HCT116 (cell line): Measurements from ENCODE around the gene GPR65. TPM values are rescaled to one million over a fixed set of nuclear protein-coding genes. Genes with fewer than 3 reads are reported as not detected.

Experiments used
- ATAC-seq: fragments of 200-7000 bp; cut with Tn5 transposase; 2 replicates; pipeline ENCODE4 v1.9.1; 2020; ENCODE audit warnings: mild to moderate bottlenecking, moderate library complexity
- BruUV-seq: library from RNA; stranded (reverse); fragments of 400-500 nt; replicated peaks from 2 replicates; lab custom pipeline; 2021; lab: Mats Ljungman, UMichigan
- CTCF ChIA-PET: fragments of 300-600 bp; sonication (Branson Sonifier 250); formaldehyde crosslinking; loops from one replicate; lab custom pipeline; 2021; ENCODE audit warnings: antibody characterized with exemption; lab: Charles Lee
- POLR2A ChIA-PET: fragments of 300-600, 350-600 bp; sonication (Branson Sonifier 250); formaldehyde crosslinking; loops from one replicate; lab custom pipeline; 2021; ENCODE audit warnings: antibody characterized with exemption; lab: Charles Lee
- RAD21 ChIA-PET, 2 experiments: fragments of 300-600 bp; sonication (Branson Sonifier 250); formaldehyde crosslinking; loops; one replicate each; lab custom pipeline; 2023; ENCODE audit warnings: low total read pairs in 2 of 2; ENCODE audit not compliant: uncharacterized antibody in 2 of 2, unreplicated experiment in 2 of 2, low non-redundant PET in 1 of 2; lab: Charles Lee
- DNase-seq: peaks from one replicate; pipeline ENCODE4 v3.0.0-alpha.2; 2010; ENCODE audit warnings: low read depth, low spot score
- H2AFZ ChIP-seq: fragments of 200-600 bp; shearing (Covaris generic), sonication (generic); 2 replicates; pipeline ENCODE4 v1.6.1; 2017; ENCODE audit warnings: low read depth, mixed run types, mixed read lengths, antibody characterized with exemption, low read length; ENCODE audit not compliant: poor library complexity, severe bottlenecking
- H3K27ac ChIP-seq: 2 replicates; pipeline ENCODE4 v1.5.1; 2012; ENCODE audit warnings: low read depth, low read length
- H3K27me3 ChIP-seq: fragments of 200-600 bp; sonication (generic); 2 replicates; pipeline ENCODE4 v1.6.1; 2016; ENCODE audit warnings: mixed run types, low read length, mixed read lengths; ENCODE audit not compliant: insufficient read depth
- H3K36me3 ChIP-seq, 2 experiments: fragments of 200-500 bp in 1 of 2; fragments of 200-600 bp in 1 of 2; sonication (Bioruptor generic) in 1 of 2; sonication (generic) in 1 of 2; 2 replicates each; pipeline versions ENCODE4 v1.5.1 to v1.6.1; 2014 to 2016; ENCODE audit warnings: low read length in 2 of 2, inconsistent platforms in 1 of 2, mixed read lengths in 1 of 2, mixed run types in 1 of 2; ENCODE audit not compliant: insufficient read depth in 2 of 2, control insufficient read depth in 1 of 2
- H3K4me1 ChIP-seq, 2 experiments: fragments of 200-600 bp in 1 of 2; sonication (generic) in 1 of 2; 2 replicates each; pipeline versions ENCODE4 v1.5.1 to v1.6.1; 2012 to 2017; ENCODE audit warnings: low read length in 2 of 2, inconsistent platforms in 1 of 2, mild to moderate bottlenecking in 1 of 2, mixed read lengths in 1 of 2, mixed run types in 1 of 2, moderate library complexity in 1 of 2; ENCODE audit not compliant: insufficient read depth in 2 of 2, control insufficient read depth in 1 of 2
- H3K4me2 ChIP-seq: fragments of 200-600 bp; sonication (generic); 2 replicates; pipeline ENCODE4 v1.6.1; 2017; ENCODE audit warnings: mixed run types, low read length, mixed read lengths
- H3K4me3 ChIP-seq, 2 experiments: fragments of 200-600 bp in 1 of 2; sonication (generic) in 1 of 2; replicated peaks in 1 of 2; 2 replicates each; pipeline ENCODE4 v1.5.1; 2011 to 2016; ENCODE audit warnings: low read length in 2 of 2, control low read depth in 1 of 2, low read depth in 1 of 2, mild to moderate bottlenecking in 1 of 2, mixed read lengths in 1 of 2, mixed run types in 1 of 2
- H3K79me2 ChIP-seq: fragments of 200-600 bp; sonication (generic); 2 replicates; pipeline ENCODE4 v1.6.1; 2017; ENCODE audit warnings: mild to moderate bottlenecking, mixed run types, low read length, moderate library complexity, mixed read lengths; ENCODE audit not compliant: insufficient read depth
- H3K9ac ChIP-seq: fragments of 200-600 bp; sonication (generic); 2 replicates; pipeline ENCODE4 v1.6.1; 2016; ENCODE audit warnings: low read length, mixed read lengths
- H3K9me2 ChIP-seq: fragments of 200-600 bp; sonication (generic), shearing (Covaris generic); 2 replicates; pipeline ENCODE4 v1.6.1; 2017; ENCODE audit warnings: mixed run types, mild to moderate bottlenecking, moderate library complexity; ENCODE audit not compliant: insufficient read depth
- H3K9me3 ChIP-seq, 2 experiments: fragments of 200-500 bp in 1 of 2; fragments of 200-600 bp in 1 of 2; sonication (Bioruptor generic) in 1 of 2; sonication (generic) in 1 of 2; 2 replicates each; pipeline ENCODE4 v1.6.1; 2014 to 2017; ENCODE audit warnings: low read length in 2 of 2, mixed read lengths in 2 of 2, inconsistent platforms in 1 of 2, low read depth in 1 of 2, mild to moderate bottlenecking in 1 of 2, mixed run types in 1 of 2, moderate library complexity in 1 of 2; ENCODE audit not compliant: control insufficient read depth in 1 of 2, insufficient read depth in 1 of 2
- H4K20me1 ChIP-seq: fragments of 200-600 bp; sonication (generic), shearing (Covaris generic); 2 replicates; pipeline ENCODE4 v1.6.1; 2017; ENCODE audit warnings: mixed run types, mild to moderate bottlenecking, moderate library complexity; ENCODE audit not compliant: insufficient read depth
- CBX3 ChIP-seq: IDR thresholded peaks from 2 replicates; pipeline ENCODE4 v1.6.1; 2012; ENCODE audit warnings: low read depth
- CEBPB ChIP-seq: IDR thresholded peaks from 2 replicates; pipeline ENCODE4 v1.6.1; 2012; ENCODE audit warnings: low read depth
- EGR1 ChIP-seq: IDR thresholded peaks from 2 replicates; pipeline ENCODE4 v1.6.1; 2012; ENCODE audit warnings: low read depth
- EZH2 ChIP-seq: fragments of 200-600 bp; sonication (generic); IDR thresholded peaks from 2 replicates; pipeline ENCODE4 v1.6.1; 2017; ENCODE audit warnings: antibody characterized with exemption, mixed run types
- JUND ChIP-seq: IDR thresholded peaks from 2 replicates; pipeline ENCODE4 v1.6.1; 2012
- POLR2AphosphoS5 ChIP-seq: IDR thresholded peaks from 2 replicates; pipeline ENCODE4 v1.6.1; 2011; ENCODE audit warnings: mild to moderate bottlenecking, low read depth, low read length, moderate library complexity
- RAD21 ChIP-seq: IDR thresholded peaks from 2 replicates; pipeline ENCODE4 v1.6.1; 2012; ENCODE audit warnings: low read depth, mild to moderate bottlenecking
- SP1 ChIP-seq: IDR thresholded peaks from 2 replicates; pipeline ENCODE4 v1.6.1; 2012; ENCODE audit warnings: low read depth
- TCF7L2 ChIP-seq: IDR thresholded peaks from 2 replicates; pipeline ENCODE4 v1.7.0; 2011; ENCODE audit warnings: borderline replicate concordance, inconsistent platforms; ENCODE audit not compliant: insufficient read depth, insufficient read length; ENCODE audit errors: extremely low read depth
- YY1 ChIP-seq: IDR thresholded peaks from 2 replicates; pipeline ENCODE4 v1.6.1; 2011; ENCODE audit warnings: low read length, low read depth, moderate library complexity, mild to moderate bottlenecking; ENCODE audit not compliant: insufficient replicate concordance; ENCODE audit errors: extremely low read depth
- ZFX ChIP-seq: fragments of 450-650 bp; IDR thresholded peaks from 2 replicates; pipeline ENCODE4 v1.6.1; 2017
- intact Hi-C: fragments of 100-400 bp; cut with micrococcal nuclease; formaldehyde crosslinking; loops from 2 replicates; pipeline ENCODE4 v1.10.0; 2022
- total RNA-seq: library from RNA; stranded (reverse); gene quantifications from one replicate; pipeline ENCODE4 v1.2.1, GENCODE V29; 2021; ENCODE audit not compliant: unreplicated experiment
- TF ChIP-seq, protein P1 (sequence below): IDR thresholded peaks from 2 replicates; pipeline ENCODE4 v1.6.1; 2012
- TF ChIP-seq, protein P2 (sequence below): IDR thresholded peaks from 2 replicates; pipeline ENCODE4 v1.6.1; 2012; ENCODE audit warnings: low read depth
- TF ChIP-seq, protein P3 (sequence below): IDR thresholded peaks from 2 replicates; pipeline ENCODE4 v1.6.1; 2011; ENCODE audit warnings: mild to moderate bottlenecking, low read length, moderate library complexity; ENCODE audit not compliant: insufficient replicate concordance; ENCODE audit errors: extremely low read depth
- TF ChIP-seq, protein P4 (sequence below): IDR thresholded peaks from 2 replicates; pipeline ENCODE4 v1.6.1; 2012
- TF ChIP-seq, protein P5 (sequence below), 3 experiments: fragments of 200-600 bp in 1 of 3; sonication (generic) in 1 of 3; IDR thresholded peaks in 2 of 3; conservative IDR thresholded peaks in 1 of 3; 2 replicates each; pipeline ENCODE4 v1.5.1; 2012 to 2017; ENCODE audit warnings: low read depth in 2 of 3, low read length in 2 of 3, antibody characterized with exemption in 1 of 3, borderline replicate concordance in 1 of 3, control low read depth in 1 of 3, mild to moderate bottlenecking in 1 of 3, mixed read lengths in 1 of 3, mixed run types in 1 of 3, moderate library complexity in 1 of 3; ENCODE audit not compliant: insufficient read depth in 1 of 3

Gene GPR65
- total RNA-seq, 1 experiment from 2014 or later = 0.05 TPM

DNA sequence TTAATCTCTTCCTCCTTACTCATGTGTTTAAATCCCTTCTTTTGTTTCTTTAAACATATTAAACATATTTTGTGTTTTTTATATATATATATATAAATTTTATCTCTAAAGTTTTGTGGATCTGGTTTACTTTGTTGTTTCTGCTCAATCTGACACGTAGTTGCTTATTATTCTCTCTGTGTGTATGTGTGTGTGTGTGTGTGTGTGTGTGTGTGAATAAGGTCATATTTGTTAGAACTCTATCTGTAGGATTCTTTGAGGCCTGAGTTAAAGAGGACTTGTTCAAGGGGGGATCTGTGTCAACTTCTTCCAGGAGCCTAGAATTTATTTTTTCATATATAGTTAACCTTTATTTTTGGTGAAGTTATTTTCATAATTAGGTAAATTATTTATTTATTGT, 2.7 kb downstream of the GPR65 start:
- Histone ChIP-seq H3K4me2 (no peak overlapping the region), H3K9ac (no peak overlapping the region), H3K27me3 (no peaks in the 10 kb centered on the region), H3K79me2 (no peaks in the 10 kb centered on the region), H3K9me2 (no peaks in the 10 kb centered on the region), H3K4me1 (no peaks in the 10 kb centered on the region), H3K4me3 (no peak overlapping the region), H3K9me3 (no peaks in the 10 kb centered on the region; a peak in 1 of 4 replicates), H4K20me1 (no peaks in the 10 kb centered on the region), H3K27ac (no peak overlapping the region), H3K36me3 (no peaks in the 10 kb centered on the region), H2AFZ (no peak overlapping the region)
- DNase-seq (no peak), ATAC-seq (no peak)
- CTCF ChIA-PET = no interaction called here
- intact Hi-C loops = no loop called here
- POLR2A ChIA-PET = no interaction called here
- TF ChIP-seq, protein P1, sequence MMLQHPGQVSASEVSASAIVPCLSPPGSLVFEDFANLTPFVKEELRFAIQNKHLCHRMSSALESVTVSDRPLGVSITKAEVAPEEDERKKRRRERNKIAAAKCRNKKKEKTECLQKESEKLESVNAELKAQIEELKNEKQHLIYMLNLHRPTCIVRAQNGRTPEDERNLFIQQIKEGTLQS = no peak
- TF ChIP-seq, protein P2, sequence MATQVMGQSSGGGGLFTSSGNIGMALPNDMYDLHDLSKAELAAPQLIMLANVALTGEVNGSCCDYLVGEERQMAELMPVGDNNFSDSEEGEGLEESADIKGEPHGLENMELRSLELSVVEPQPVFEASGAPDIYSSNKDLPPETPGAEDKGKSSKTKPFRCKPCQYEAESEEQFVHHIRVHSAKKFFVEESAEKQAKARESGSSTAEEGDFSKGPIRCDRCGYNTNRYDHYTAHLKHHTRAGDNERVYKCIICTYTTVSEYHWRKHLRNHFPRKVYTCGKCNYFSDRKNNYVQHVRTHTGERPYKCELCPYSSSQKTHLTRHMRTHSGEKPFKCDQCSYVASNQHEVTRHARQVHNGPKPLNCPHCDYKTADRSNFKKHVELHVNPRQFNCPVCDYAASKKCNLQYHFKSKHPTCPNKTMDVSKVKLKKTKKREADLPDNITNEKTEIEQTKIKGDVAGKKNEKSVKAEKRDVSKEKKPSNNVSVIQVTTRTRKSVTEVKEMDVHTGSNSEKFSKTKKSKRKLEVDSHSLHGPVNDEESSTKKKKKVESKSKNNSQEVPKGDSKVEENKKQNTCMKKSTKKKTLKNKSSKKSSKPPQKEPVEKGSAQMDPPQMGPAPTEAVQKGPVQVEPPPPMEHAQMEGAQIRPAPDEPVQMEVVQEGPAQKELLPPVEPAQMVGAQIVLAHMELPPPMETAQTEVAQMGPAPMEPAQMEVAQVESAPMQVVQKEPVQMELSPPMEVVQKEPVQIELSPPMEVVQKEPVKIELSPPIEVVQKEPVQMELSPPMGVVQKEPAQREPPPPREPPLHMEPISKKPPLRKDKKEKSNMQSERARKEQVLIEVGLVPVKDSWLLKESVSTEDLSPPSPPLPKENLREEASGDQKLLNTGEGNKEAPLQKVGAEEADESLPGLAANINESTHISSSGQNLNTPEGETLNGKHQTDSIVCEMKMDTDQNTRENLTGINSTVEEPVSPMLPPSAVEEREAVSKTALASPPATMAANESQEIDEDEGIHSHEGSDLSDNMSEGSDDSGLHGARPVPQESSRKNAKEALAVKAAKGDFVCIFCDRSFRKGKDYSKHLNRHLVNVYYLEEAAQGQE = no peak
- no peak for TF ChIP-seq SP1
- TF ChIP-seq JUND = no peak
- no peak for TF ChIP-seq YY1
- no peak for TF ChIP-seq ZFX
- TF ChIP-seq POLR2AphosphoS5 = no peak
- TF ChIP-seq EGR1 = no peak
- TF ChIP-seq CEBPB = no peak
- TF ChIP-seq EZH2 = no peak
- no peak for TF ChIP-seq RAD21
- TF ChIP-seq, protein P3, sequence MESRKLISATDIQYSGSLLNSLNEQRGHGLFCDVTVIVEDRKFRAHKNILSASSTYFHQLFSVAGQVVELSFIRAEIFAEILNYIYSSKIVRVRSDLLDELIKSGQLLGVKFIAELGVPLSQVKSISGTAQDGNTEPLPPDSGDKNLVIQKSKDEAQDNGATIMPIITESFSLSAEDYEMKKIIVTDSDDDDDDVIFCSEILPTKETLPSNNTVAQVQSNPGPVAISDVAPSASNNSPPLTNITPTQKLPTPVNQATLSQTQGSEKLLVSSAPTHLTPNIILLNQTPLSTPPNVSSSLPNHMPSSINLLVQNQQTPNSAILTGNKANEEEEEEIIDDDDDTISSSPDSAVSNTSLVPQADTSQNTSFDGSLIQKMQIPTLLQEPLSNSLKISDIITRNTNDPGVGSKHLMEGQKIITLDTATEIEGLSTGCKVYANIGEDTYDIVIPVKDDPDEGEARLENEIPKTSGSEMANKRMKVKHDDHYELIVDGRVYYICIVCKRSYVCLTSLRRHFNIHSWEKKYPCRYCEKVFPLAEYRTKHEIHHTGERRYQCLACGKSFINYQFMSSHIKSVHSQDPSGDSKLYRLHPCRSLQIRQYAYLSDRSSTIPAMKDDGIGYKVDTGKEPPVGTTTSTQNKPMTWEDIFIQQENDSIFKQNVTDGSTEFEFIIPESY = no peak
- TF ChIP-seq, protein P4, sequence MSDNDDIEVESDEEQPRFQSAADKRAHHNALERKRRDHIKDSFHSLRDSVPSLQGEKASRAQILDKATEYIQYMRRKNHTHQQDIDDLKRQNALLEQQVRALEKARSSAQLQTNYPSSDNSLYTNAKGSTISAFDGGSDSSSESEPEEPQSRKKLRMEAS = no peak
- TF ChIP-seq, protein P5, sequence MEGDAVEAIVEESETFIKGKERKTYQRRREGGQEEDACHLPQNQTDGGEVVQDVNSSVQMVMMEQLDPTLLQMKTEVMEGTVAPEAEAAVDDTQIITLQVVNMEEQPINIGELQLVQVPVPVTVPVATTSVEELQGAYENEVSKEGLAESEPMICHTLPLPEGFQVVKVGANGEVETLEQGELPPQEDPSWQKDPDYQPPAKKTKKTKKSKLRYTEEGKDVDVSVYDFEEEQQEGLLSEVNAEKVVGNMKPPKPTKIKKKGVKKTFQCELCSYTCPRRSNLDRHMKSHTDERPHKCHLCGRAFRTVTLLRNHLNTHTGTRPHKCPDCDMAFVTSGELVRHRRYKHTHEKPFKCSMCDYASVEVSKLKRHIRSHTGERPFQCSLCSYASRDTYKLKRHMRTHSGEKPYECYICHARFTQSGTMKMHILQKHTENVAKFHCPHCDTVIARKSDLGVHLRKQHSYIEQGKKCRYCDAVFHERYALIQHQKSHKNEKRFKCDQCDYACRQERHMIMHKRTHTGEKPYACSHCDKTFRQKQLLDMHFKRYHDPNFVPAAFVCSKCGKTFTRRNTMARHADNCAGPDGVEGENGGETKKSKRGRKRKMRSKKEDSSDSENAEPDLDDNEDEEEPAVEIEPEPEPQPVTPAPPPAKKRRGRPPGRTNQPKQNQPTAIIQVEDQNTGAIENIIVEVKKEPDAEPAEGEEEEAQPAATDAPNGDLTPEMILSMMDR (IDR thresholded peaks at IDR 0.05 in 2 of 3, conservative IDR thresholded peaks at IDR 0.05 in 1 of 3; ENCODE audit: borderline replicate concordance in 1 of 3, insufficient read depth in 1 of 3, low read depth in 2 of 3, low read length in 2 of 3) = no peak
- no peak for TF ChIP-seq CBX3
- no peak for TF ChIP-seq TCF7L2
- RAD21 ChIA-PET = no interaction called here
- no TSS peak for BruUV-seq
